ENCODE results near the gene TARS2.

The TARS2 gene

GRCh38 chr1:150545486-150546032 is 58.3 kb downstream of the TARS2 start:
- Histone ChIP-seq H3K9ac (no peak overlapping the region), H3K4me3 (IDR thresholded peaks at IDR 0.05; ENCODE audit: insufficient read depth, low read depth, low read length) (no peak overlapping the region), H3K4me2 (no peak overlapping the region), H4K20me1 (ENCODE audit: insufficient read depth) (no peaks in the 10 kb centered on the region), H3K27ac (no peak overlapping the region), H3K79me2 (ENCODE audit: insufficient read depth, low read depth) (no peaks in the 10 kb centered on the region), H3K36me3 (ENCODE audit: insufficient read depth) (no peaks in the 10 kb centered on the region), H3K4me1 (ENCODE audit: low read depth, poor library complexity, severe bottlenecking) (peaks cover 12% of the 10 kb centered on the region), H3K27me3 (ENCODE audit: insufficient read depth, low read depth) (peaks cover 11% of the 10 kb centered on the region), H2AFZ (ENCODE audit: low read depth) (no peak overlapping the region)
- TF ChIP-seq CTCF (conservative IDR thresholded peaks at IDR 0.05; ENCODE audit: low read depth, low read length): no peak

GRCh38 chr1:150546294-150546937 is 59.2 kb downstream of the TARS2 start:
- Histone ChIP-seq H3K36me3 (ENCODE audit: insufficient read depth) (no peaks in the 10 kb centered on the region), H3K4me2 (no peak overlapping the region), H4K20me1 (ENCODE audit: insufficient read depth) (no peaks in the 10 kb centered on the region), H3K79me2 (ENCODE audit: insufficient read depth, low read depth) (no peaks in the 10 kb centered on the region), H2AFZ (ENCODE audit: low read depth) (no peak overlapping the region), H3K4me1 (ENCODE audit: low read depth, poor library complexity, severe bottlenecking) (peaks cover 12% of the 10 kb centered on the region), H3K27ac (no peak overlapping the region), H3K4me3 (IDR thresholded peaks at IDR 0.05; ENCODE audit: insufficient read depth, low read depth, low read length) (no peak overlapping the region), H3K27me3 (ENCODE audit: insufficient read depth, low read depth) (peaks cover 20% of the 10 kb centered on the region), H3K9ac (no peak overlapping the region)
- no peak for TF ChIP-seq CTCF (conservative IDR thresholded peaks at IDR 0.05; ENCODE audit: low read depth, low read length)

- peak overlapping the region; percentile 36 for H3K9ac ChIP-seq
- no peak for TF ChIP-seq CTCF (conservative IDR thresholded peaks at IDR 0.05; ENCODE audit: low read depth, low read length)
Measured at GRCh38 chr1:150548324-150548631, 61.1 kb downstream of the TARS2 start.

GRCh38 chr1:150548632-150549495 is 61.6 kb downstream of the TARS2 start, which contains the start of gene ADAMTSL4:
ADAMTSL4 (plus strand) TSS chr1:150549408; CDS start chr1:150552289, 2,881 bp downstream.
- Histone ChIP-seq H3K4me3 (IDR thresholded peaks at IDR 0.05; ENCODE audit: insufficient read depth, low read depth, low read length) (peak within 1 kb of the TSS; percentile 100), H3K27me3 (ENCODE audit: insufficient read depth, low read depth) (peaks cover 27% of the 10 kb centered on the region), H2AFZ (ENCODE audit: low read depth) (peak within 1 kb of the TSS; percentile 99), H4K20me1 (ENCODE audit: insufficient read depth) (no peaks in the 10 kb centered on the region), H3K27ac (no peak within 1 kb of the TSS; the same call in 1 of the 2 replicates), H3K4me1 (ENCODE audit: low read depth, poor library complexity, severe bottlenecking) (peaks cover 12% of the 10 kb centered on the region), H3K9ac (peak within 1 kb of the TSS; percentile 36), H3K79me2 (ENCODE audit: insufficient read depth, low read depth) (no peaks in the 10 kb centered on the region), H3K4me2 (peak within 1 kb of the TSS; percentile 87), H3K36me3 (ENCODE audit: insufficient read depth) (no peaks in the 10 kb centered on the region)
- peak; percentile 27; the same call in 1 of the 2 replicates for TF ChIP-seq CTCF (conservative IDR thresholded peaks at IDR 0.05; ENCODE audit: low read depth, low read length)

More at GRCh38 chr1:150548324-150548631, 61.1 kb downstream of the TARS2 start:
- H4K20me1 ChIP-seq (ENCODE audit: insufficient read depth): no peaks in the 10 kb centered on the region
- peaks cover 12% of the 10 kb centered on the region for H3K4me1 ChIP-seq (ENCODE audit: low read depth, poor library complexity, severe bottlenecking)
- H3K4me3 ChIP-seq (IDR thresholded peaks at IDR 0.05; ENCODE audit: insufficient read depth, low read depth, low read length): peak overlapping the region; percentile 100
- peaks cover 27% of the 10 kb centered on the region for H3K27me3 ChIP-seq (ENCODE audit: insufficient read depth, low read depth)
- no peaks in the 10 kb centered on the region for H3K36me3 ChIP-seq (ENCODE audit: insufficient read depth)
- peak overlapping the region; percentile 99 for H2AFZ ChIP-seq (ENCODE audit: low read depth)
- peak overlapping the region; percentile 87 for H3K4me2 ChIP-seq
- no peak overlapping the region; the same call in 1 of the 2 replicates for H3K27ac ChIP-seq
- no peaks in the 10 kb centered on the region for H3K79me2 ChIP-seq (ENCODE audit: insufficient read depth, low read depth)

Measured in KMS-11 (cell line).